Measurements from ENCODE around the gene C16orf90. TPM values are rescaled to one million over a fixed set of nuclear protein-coding genes. Genes with fewer than 3 reads are reported as not detected.

The C16orf90 gene
- total RNA-seq, 1 donor from 2014 or later, result not detected

DNA sequence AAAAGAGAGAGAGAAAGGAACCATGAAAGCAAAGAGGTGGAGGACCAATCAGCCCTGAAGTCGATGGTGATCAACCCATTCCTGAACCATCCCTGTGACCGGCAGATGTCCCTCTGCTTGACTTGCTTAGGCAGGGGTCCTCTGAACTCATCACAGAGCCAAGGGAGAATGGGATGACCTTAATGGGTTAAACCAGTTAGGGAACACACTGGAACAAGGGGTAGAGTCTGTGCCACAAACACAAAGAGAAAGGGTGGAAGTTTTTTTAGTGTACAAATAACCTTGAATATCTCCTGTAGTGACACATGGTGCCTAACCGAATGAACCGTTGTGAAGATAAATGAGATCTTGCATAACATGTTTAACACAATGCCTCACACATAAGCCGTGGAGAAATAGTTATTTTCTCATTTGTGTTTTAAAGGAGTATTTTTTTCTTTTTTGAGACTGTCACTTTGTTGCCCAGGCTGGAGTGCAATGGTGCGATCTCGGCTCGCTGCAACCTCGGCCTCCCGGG is 40.6 kb downstream of the C16orf90 start:
- no peak for DNase-seq (ENCODE audit: missing footprints)
- no peak for ATAC-seq
- intact Hi-C loops (cut with DNase I), result loop anchor here (5.0 kb wide), 2 partner anchors 147 to 172 kb away; partner anchors contain the start of genes TIGD7, ZNF263 and ZNF75A

DNA sequence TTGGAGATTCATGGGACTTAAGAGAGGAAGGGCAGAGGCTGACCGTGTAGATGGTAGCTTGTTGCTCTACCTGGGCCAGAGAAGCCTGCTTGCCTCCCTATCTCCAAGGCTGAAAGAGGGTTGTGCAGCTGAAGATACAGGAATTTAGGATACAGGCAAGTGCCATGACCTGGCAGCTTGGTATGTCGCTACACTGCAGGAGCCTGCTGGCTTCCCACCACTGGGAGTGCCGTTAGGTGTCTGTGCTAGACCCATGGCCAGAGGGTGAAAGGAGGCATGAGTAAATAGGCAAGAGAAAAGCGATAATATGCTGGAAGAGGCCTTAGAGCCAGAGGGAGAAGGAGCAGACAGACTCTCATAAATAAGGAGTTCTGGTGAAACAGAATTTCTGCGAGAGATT is 41.2 kb downstream of the C16orf90 start:
- intact Hi-C loops (cut with DNase I), result no loop called here
- no peak for DNase-seq (ENCODE audit: missing footprints)

DNA sequence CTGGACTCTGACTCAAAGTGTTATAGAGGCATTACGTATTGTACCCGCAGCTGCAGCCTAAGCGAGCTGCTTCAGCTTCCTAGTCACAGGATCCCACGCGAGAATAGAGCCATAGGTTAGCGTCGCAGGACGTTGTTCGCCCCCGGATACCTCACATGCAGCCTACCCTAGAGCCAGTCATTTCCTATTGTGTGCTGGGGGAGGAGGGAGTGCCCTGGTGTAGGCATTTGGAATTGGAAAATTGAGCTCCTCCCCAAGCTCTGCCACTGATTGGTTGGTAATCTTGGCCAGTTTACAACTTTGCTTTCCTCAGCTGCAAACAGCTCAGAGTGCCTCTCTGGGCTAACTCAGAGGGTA is 51.3 kb downstream of the C16orf90 start:
- ATAC-seq (peak; percentile 49), DNase-seq (ENCODE audit: missing footprints) (no peak)
- intact Hi-C loops (cut with DNase I), result loop anchor here (5.0 kb wide), 1 partner anchor 42 kb away; the partner anchor contains the start of genes ZNF174 and ZSCAN32

More for the DNA sequence above, 41.2 kb downstream of the C16orf90 start:
- ATAC-seq, result no peak

Small RNA genes within 50 kb of the gene (microRNA-seq; reads per million reads assigned to microRNA genes)
- not detected for gene MIR6126

Other genes starting within 250 kb of the C16orf90 start
- gene MEFV, start 238.9 kb downstream of the C16orf90 start, total RNA-seq, result 1.1 TPM
- 8.4 TPM for gene ZNF263, start 212.0 kb downstream of the C16orf90 start, total RNA-seq
- gene TIGD7, start 190.1 kb downstream of the C16orf90 start, total RNA-seq, result 8.4 TPM
- 19.0 TPM for gene ZNF75A, start 190.0 kb downstream of the C16orf90 start, total RNA-seq
- not detected for gene OR2C1, start 139.6 kb downstream of the C16orf90 start, total RNA-seq
- 6.9 TPM for gene ZSCAN32, start 94.5 kb downstream of the C16orf90 start, total RNA-seq
- 10.0 TPM for gene ZNF174, start 94.3 kb downstream of the C16orf90 start, total RNA-seq
- 1.8 TPM for gene ZNF597, start 52.0 kb downstream of the C16orf90 start, total RNA-seq
- 42.7 TPM for gene NAA60, start 51.8 kb downstream of the C16orf90 start, total RNA-seq
- gene CLUAP1, start 5.5 kb upstream of the C16orf90 start, total RNA-seq, result 16.5 TPM
- 1.0 TPM for gene NLRC3, start 81.9 kb upstream of the C16orf90 start, total RNA-seq
- gene SLX4, start 116.1 kb upstream of the C16orf90 start, total RNA-seq, result 3.3 TPM
- gene DNASE1, start 159.2 kb upstream of the C16orf90 start, total RNA-seq, result 7.5 TPM
- gene TRAP1, start 222.0 kb upstream of the C16orf90 start, total RNA-seq, result 134 TPM

All from Right ventricle myocardium inferior (tissue), 1 donor.